H1 (cell line): ENCODE measurements around the gene KLK5. TPM values are rescaled to one million over a fixed set of nuclear protein-coding genes. Genes with fewer than 3 reads are reported as not detected.

Source experiments
- CTCF ChIA-PET: fragments of 300-600 bp; sonication (Branson Sonifier 250); formaldehyde crosslinking; loops from one replicate; lab custom pipeline; 2021; ENCODE audit not compliant: partially characterized antibody; lab: Charles Lee
- POLR2A ChIA-PET: fragments of 300-600 bp; sonication (Branson Sonifier 250); formaldehyde crosslinking; loops from one replicate; lab custom pipeline; 2021; ENCODE audit warnings: inconsistent platforms; ENCODE audit not compliant: partially characterized antibody; lab: Charles Lee
- DNase-seq, 2 experiments: peaks; one replicate each; pipeline versions ENCODE4 v3.0.0 to v3.0.0-alpha.2; 2010 to 2022; ENCODE audit warnings: low spot score in 2 of 2, low read depth in 1 of 2, mixed read lengths in 1 of 2
- FAIRE-seq: peaks from 2 replicates; lab custom pipeline; 2011; peaks lifted over from hg19 to GRCh38; lab: Jason Lieb, UNC
- H2AFZ ChIP-seq: 2 replicates; pipeline ENCODE4 v1.8.1; 2012; ENCODE audit warnings: low read length, inconsistent platforms
- H2AK5ac ChIP-seq: 2 replicates; pipeline ENCODE4 v1.6.1; 2013; ENCODE audit warnings: low read depth, low read length
- H2BK120ac ChIP-seq: replicated peaks from 2 replicates; pipeline ENCODE3; 2013; ENCODE audit warnings: low read depth, low read length, inconsistent platforms
- H2BK12ac ChIP-seq: 2 replicates; pipeline ENCODE4 v1.6.1; 2013; ENCODE audit warnings: low read depth, low read length
- H2BK15ac ChIP-seq: 2 replicates; pipeline ENCODE4 v1.6.1; 2013; ENCODE audit warnings: low read length
- H2BK20ac ChIP-seq: 2 replicates; pipeline ENCODE4 v1.6.1; 2013; ENCODE audit warnings: low read length
- H2BK5ac ChIP-seq: 2 replicates; pipeline ENCODE4 v1.6.1; 2013; ENCODE audit warnings: low read depth, low read length
- H3K14ac ChIP-seq: 2 replicates; pipeline ENCODE4 v1.6.1; 2013; ENCODE audit warnings: inconsistent platforms; ENCODE audit not compliant: insufficient read length
- H3K18ac ChIP-seq: 2 replicates; pipeline ENCODE4 v1.6.1; 2013; ENCODE audit warnings: low read length; ENCODE audit errors: extremely low read depth
- H3K23ac ChIP-seq: 2 replicates; pipeline ENCODE4 v1.6.1; 2013; ENCODE audit warnings: inconsistent platforms; ENCODE audit not compliant: insufficient read length
- H3K23me2 ChIP-seq: 2 replicates; pipeline ENCODE4 v1.6.1; 2013; ENCODE audit warnings: low read depth, low read length
- H3K27ac ChIP-seq: 2 replicates; pipeline ENCODE4 v1.6.1; 2011; ENCODE audit warnings: low read depth, low read length, inconsistent platforms
- H3K27me3 ChIP-seq, 4 experiments: replicated peaks in 1 of 4; 1 replicate in 1 of 4; 2 replicates in 3 of 4; pipeline versions ENCODE4 v1.6.1 to v1.8.1; 2011 to 2013; ENCODE audit warnings: low read length in 3 of 4, mild to moderate bottlenecking in 3 of 4, inconsistent platforms in 2 of 4, mixed read lengths in 2 of 4, moderate library complexity in 1 of 4; ENCODE audit not compliant: control insufficient read depth in 3 of 4, insufficient read depth in 3 of 4; ENCODE audit errors: extremely low read depth in 1 of 4
- H3K36me3 ChIP-seq, 4 experiments: 2 replicates each; pipeline versions ENCODE4 v1.6.1 to v1.8.1; 2011 to 2013; ENCODE audit warnings: mild to moderate bottlenecking in 4 of 4, low read length in 3 of 4, moderate library complexity in 2 of 4, control low read depth in 1 of 4, inconsistent platforms in 1 of 4; ENCODE audit not compliant: insufficient read depth in 4 of 4, control insufficient read depth in 2 of 4
- H3K4ac ChIP-seq: replicated peaks from 2 replicates; pipeline ENCODE3; 2013; ENCODE audit warnings: low read length, low read depth, mixed read lengths, inconsistent platforms; ENCODE audit not compliant: insufficient read length
- H3K4me1 ChIP-seq, 4 experiments: replicated peaks in 1 of 4; 1 replicate in 1 of 4; 2 replicates in 3 of 4; pipeline versions ENCODE4 v1.6.1 to v1.8.1; 2011 to 2013; ENCODE audit warnings: low read length in 3 of 4, inconsistent platforms in 2 of 4, mixed read lengths in 1 of 4; ENCODE audit not compliant: insufficient read depth in 4 of 4, control insufficient read depth in 3 of 4
- H3K4me2 ChIP-seq, 2 experiments: 2 replicates each; pipeline versions ENCODE4 v1.6.1 to v1.8.1; 2011 to 2013; ENCODE audit warnings: low read depth in 2 of 2, low read length in 2 of 2, control low read depth in 1 of 2, inconsistent platforms in 1 of 2, mild to moderate bottlenecking in 1 of 2; ENCODE audit not compliant: insufficient read depth in 1 of 2
- H3K4me3 ChIP-seq, 4 experiments: fragments of 200-600, 300-600 bp in 1 of 4; sonication (generic), shearing (Covaris generic), sonication (Bioruptor Twin) in 1 of 4; 2 replicates each; pipeline versions ENCODE4 v1.5.1 to v1.8.1; 2011 to 2016; ENCODE audit warnings: low read length in 4 of 4, low read depth in 3 of 4, control low read depth in 2 of 4, inconsistent platforms in 2 of 4, mild to moderate bottlenecking in 2 of 4, mixed read lengths in 1 of 4, moderate library complexity in 1 of 4; ENCODE audit not compliant: insufficient read depth in 2 of 4; ENCODE audit errors: extremely low read depth in 1 of 4
- H3K56ac ChIP-seq: replicated peaks from 2 replicates; pipeline ENCODE3; 2013; ENCODE audit warnings: low read depth, mild to moderate bottlenecking, mixed read lengths, low read length, inconsistent platforms; ENCODE audit not compliant: insufficient read length
- H3K79me1 ChIP-seq: 2 replicates; pipeline ENCODE4 v1.6.1; 2013; ENCODE audit warnings: low read depth, low read length, control low read depth
- H3K79me2 ChIP-seq, 2 experiments: 2 replicates each; pipeline versions ENCODE4 v1.6.1 to v1.8.1; 2012 to 2013; ENCODE audit warnings: low read length in 2 of 2, mild to moderate bottlenecking in 2 of 2, inconsistent platforms in 1 of 2; ENCODE audit not compliant: insufficient read depth in 2 of 2, control insufficient read depth in 1 of 2
- H3K9ac ChIP-seq, 4 experiments: replicated peaks in 1 of 4; 1 replicate in 1 of 4; 2 replicates in 3 of 4; pipeline versions ENCODE4 v1.6.1 to v1.8.1; 2011 to 2013; ENCODE audit warnings: low read depth in 3 of 4, low read length in 3 of 4, control low read depth in 2 of 4, mild to moderate bottlenecking in 2 of 4, moderate library complexity in 2 of 4, inconsistent platforms in 1 of 4; ENCODE audit errors: extremely low read depth in 1 of 4
- H3K9me3 ChIP-seq, 2 experiments: 2 replicates each; pipeline versions ENCODE4 v1.6.1 to v1.8.1; 2012 to 2013; ENCODE audit warnings: mild to moderate bottlenecking in 2 of 2, moderate library complexity in 2 of 2, control low read depth in 1 of 2, inconsistent platforms in 1 of 2, low read depth in 1 of 2, low read length in 1 of 2, mixed read lengths in 1 of 2; ENCODE audit not compliant: insufficient read depth in 2 of 2
- H4K20me1 ChIP-seq, 2 experiments: replicated peaks in 1 of 2; 2 replicates each; pipeline versions ENCODE3 to v1.8.1; 2011 to 2013; ENCODE audit warnings: inconsistent platforms in 2 of 2, low read length in 2 of 2, mild to moderate bottlenecking in 1 of 2; ENCODE audit not compliant: insufficient read depth in 2 of 2, control insufficient read depth in 1 of 2
- H4K5ac ChIP-seq: 2 replicates; pipeline ENCODE4 v1.6.1; 2013; ENCODE audit warnings: low read length, low read depth, mixed read lengths, inconsistent platforms; ENCODE audit not compliant: insufficient read length
- H4K8ac ChIP-seq: 2 replicates; pipeline ENCODE4 v1.8.0; 2013; ENCODE audit warnings: mild to moderate bottlenecking, moderate library complexity, low read length, inconsistent platforms; ENCODE audit not compliant: insufficient read depth; ENCODE audit errors: extremely low read depth
- H4K91ac ChIP-seq: replicated peaks from 2 replicates; pipeline ENCODE3; 2013; ENCODE audit warnings: low read length, mixed read lengths, inconsistent platforms; ENCODE audit not compliant: insufficient read length
- CTBP2 ChIP-seq: IDR thresholded peaks from 2 replicates; pipeline ENCODE4 v1.7.0; 2011; ENCODE audit warnings: borderline replicate concordance, mild to moderate bottlenecking, moderate library complexity, mixed read lengths, low read length; ENCODE audit not compliant: insufficient read depth, insufficient read length
- GABPA ChIP-seq: IDR thresholded peaks from 2 replicates; pipeline ENCODE4 v1.6.1; 2011; ENCODE audit warnings: mild to moderate bottlenecking, low read length, moderate library complexity, borderline replicate concordance; ENCODE audit not compliant: insufficient read depth
- SP4 ChIP-seq: IDR thresholded peaks from 2 replicates; pipeline ENCODE4 v1.6.1; 2012; ENCODE audit warnings: low read length, inconsistent platforms
- YY1 ChIP-seq: IDR thresholded peaks from 2 replicates; pipeline ENCODE4 v1.6.1; 2011; ENCODE audit warnings: low read depth, mild to moderate bottlenecking, low read length
- WGBS, 2 experiments: shearing (Covaris generic) in 1 of 2; methylation state at CpG; one replicate each; pipeline versions ENCODE4 v1.1.6 to v1.1.7; 2013 to 2015; ENCODE audit warnings: low lambda C conversion rate in 2 of 2, mixed read lengths in 2 of 2, inconsistent platforms in 1 of 2, low coverage in 1 of 2, missing lambda C conversion rate in 1 of 2; ENCODE audit not compliant: insufficient replicate concordance in 2 of 2, insufficient coverage in 1 of 2, insufficient read length in 1 of 2; ENCODE audit errors: extremely low coverage in 1 of 2, missing lambda C conversion rate in 1 of 2; 5-methylcytosine and 5-hydroxymethylcytosine counted together
- polyA plus RNA-seq, 7 experiments: library from polyadenylated mRNA; depleted of rRNA in 3 of 7; stranded (reverse) in 5 of 7; unstranded in 2 of 7; fragments of >200 nt in 5 of 7; fragments of 200-250 nt in 2 of 7; gene quantifications; 1 replicate in 5 of 7; 2 replicates in 1 of 7; 4 replicates in 1 of 7; pipeline versions ENCODE4 v1.2.1 to v1.2.3, GENCODE V29; 2011 to 2013; ENCODE audit warnings: missing spikeins in 2 of 7, mixed read lengths in 2 of 7
- total RNA-seq: library from RNA; stranded (reverse); fragmentation: NEBNext Ultra II Directional; extraction: Animal tissue kit (Norgen Biotek cat#: 25700); gene quantifications from 2 replicates; pipeline ENCODE4 v1.2.1, GENCODE V29; 2021

KLK5 gene
- total and polyA plus RNA-seq, 2 of the 8 experiments (the other 6 are each of a cell fraction or from before 2014, with no cell fraction given): 0.76 to 2.0 TPM

GRCh38 chr19:50926144-50926543, 26.7 kb downstream of the KLK5 start:
- no peaks in the 10 kb centered on the region for H3K79me1 ChIP-seq
- no peak overlapping the region for H3K4ac ChIP-seq
- H2AFZ ChIP-seq: no peak overlapping the region
- no peaks in the 10 kb centered on the region for H3K36me3 ChIP-seq
- no peak for DNase-seq
- no peak overlapping the region for H3K56ac ChIP-seq
- no peak overlapping the region for H3K14ac ChIP-seq
- H2BK5ac ChIP-seq: no peak overlapping the region
- H3K27me3 ChIP-seq: 0 out of 7 replicates have a peak, but pooled peaks cover 0 to 2% (median under 1%) of the 10 kb centered on the region in 4 experiments
- H4K5ac ChIP-seq: no peak overlapping the region
- H3K23me2 ChIP-seq: no peaks in the 10 kb centered on the region
- TF ChIP-seq GABPA (no peak), CTBP2 (no peak), YY1 (no peak), SP4 (no peak)
- H2BK20ac ChIP-seq: no peak overlapping the region
- no peak overlapping the region for H2BK120ac ChIP-seq
- H2AK5ac ChIP-seq: no peak overlapping the region
- H2BK12ac ChIP-seq: no peak overlapping the region
- no peak for FAIRE-seq
- H3K79me2 ChIP-seq: no peaks in the 10 kb centered on the region
- no peak overlapping the region for H4K91ac ChIP-seq
- H3K18ac ChIP-seq: no peak overlapping the region
- peaks cover 0 to 7% (median 5%) of the 10 kb centered on the region in 4 experiments; a peak in 5 of 7 replicates for H3K4me1 ChIP-seq
- no peaks in the 10 kb centered on the region for H4K20me1 ChIP-seq
- no peak overlapping the region for H2BK15ac ChIP-seq
- no peak overlapping the region for H3K27ac ChIP-seq
- no peak overlapping the region for H3K9ac ChIP-seq
- ChIA-PET POLR2A (interaction anchor here (1.0 to 2.2 kb wide), 2 partner anchors 121 to 130 kb away, joined by 3 to 9 read pairs; no protein-coding TSS in a partner anchor), CTCF (interaction anchor here (1.2 to 7.1 kb wide), 6 partner anchors 24 to 170 kb away, joined by 3 to 36 read pairs (median 4); no protein-coding TSS in a partner anchor)
- no peak overlapping the region for H3K4me3 ChIP-seq
- H3K23ac ChIP-seq: no peak overlapping the region
- no peak overlapping the region for H4K8ac ChIP-seq
- no peaks in the 10 kb centered on the region for H3K9me3 ChIP-seq
- WGBS, 2 experiments: 94% methylated on average over 11 of the region's 11 CpGs; no CpG with 5 or more reads in 1 of the 2 experiments
- H3K4me2 ChIP-seq: no peak overlapping the region
